IPS-18c (cell line): ENCODE measurements around the gene IL23R.

Experiments
- H3K4me3 ChIP-seq: 2 replicates; pipeline ENCODE4 v1.7.0; 2013; ENCODE audit warnings: low read depth, mild to moderate bottlenecking, low read length, moderate library complexity; ENCODE audit not compliant: insufficient read depth
- H3K9me3 ChIP-seq: one replicate; pipeline ENCODE4 v1.6.1; 2013; ENCODE audit warnings: mild to moderate bottlenecking, low read length, moderate library complexity; ENCODE audit not compliant: control insufficient read depth, insufficient read depth

IL23R gene

DNA sequence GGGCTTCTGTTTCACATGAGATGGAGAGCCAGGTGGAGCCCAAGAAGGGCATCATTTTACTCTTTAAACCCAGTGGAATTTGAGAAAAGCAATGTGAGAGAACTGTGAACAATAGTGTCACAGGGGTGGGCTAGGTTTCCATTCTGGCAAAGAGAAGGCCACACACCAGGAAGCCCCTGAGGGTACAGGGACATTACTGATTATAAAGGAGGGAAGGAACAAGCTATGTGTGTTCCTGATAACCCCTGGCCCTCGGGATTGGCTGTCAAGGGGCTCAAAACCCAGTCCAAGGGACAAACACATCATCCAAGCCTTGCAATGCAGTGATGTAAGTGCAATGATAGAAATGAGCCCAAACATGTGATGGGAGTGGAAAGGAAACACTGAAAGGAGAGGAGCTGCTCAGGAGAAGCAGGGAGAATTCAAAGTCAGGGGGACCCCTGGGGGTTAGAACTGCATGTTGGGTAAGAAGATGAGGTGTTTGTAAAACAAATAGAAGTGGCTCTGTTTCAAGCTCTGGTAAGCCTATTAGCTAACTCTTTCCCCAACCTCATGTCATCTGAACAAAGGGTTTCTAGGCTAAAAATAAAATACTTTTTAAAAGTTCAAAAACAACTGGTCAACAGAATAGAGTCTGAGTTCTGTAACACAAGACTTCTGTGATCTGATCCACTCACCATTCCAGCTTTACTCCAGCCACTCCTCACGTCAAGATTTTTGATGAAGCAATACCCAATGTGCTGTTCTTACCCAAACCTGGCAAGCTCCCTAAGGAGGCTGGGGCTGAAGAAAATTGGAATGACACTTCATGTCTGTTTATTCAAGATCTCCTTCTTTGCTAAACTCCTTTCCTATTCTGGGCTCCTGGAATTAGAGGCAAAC lies 90.3 kb downstream of the IL23R start:
- Histone ChIP-seq H3K4me3 (no peak overlapping the region), H3K9me3 (no peaks in the 10 kb centered on the region)

GRCh38 chr1:67257173-67257535 lies 90.9 kb downstream of the IL23R start:
- Histone ChIP-seq H3K9me3 (no peaks in the 10 kb centered on the region), H3K4me3 (no peak overlapping the region)

DNA sequence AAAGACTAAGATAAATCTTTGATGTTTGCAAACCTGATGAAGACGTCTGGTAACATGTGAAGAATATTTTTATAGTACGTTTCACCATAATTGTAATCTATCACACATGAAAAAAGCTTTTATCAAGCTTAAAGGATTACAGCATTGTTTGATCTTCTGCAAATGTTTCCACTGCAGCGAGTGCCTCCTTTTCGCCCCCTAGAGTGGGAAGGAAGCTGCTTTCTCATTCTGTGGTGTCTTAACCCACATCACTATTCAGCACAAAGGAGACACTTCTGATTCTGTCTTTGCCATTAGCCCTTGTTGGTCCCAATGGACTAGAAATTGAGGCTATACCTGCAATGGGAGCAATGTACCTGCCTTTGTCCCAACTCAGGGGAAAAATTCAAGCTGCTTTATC lies 95.4 kb downstream of the IL23R start:
- Histone ChIP-seq H3K9me3 (no peaks in the 10 kb centered on the region), H3K4me3 (no peak overlapping the region)

- Histone ChIP-seq H3K9me3 (no peaks in the 10 kb centered on the region), H3K4me3 (no peak overlapping the region)
These were observed 96.5 kb downstream of the IL23R start for GRCh38 chr1:67262735-67263134.

- H3K4me3 ChIP-seq = no peak overlapping the region
- no peaks in the 10 kb centered on the region for H3K9me3 ChIP-seq
These were observed 97.9 kb downstream of the IL23R start for GRCh38 chr1:67264152-67264551.

DNA sequence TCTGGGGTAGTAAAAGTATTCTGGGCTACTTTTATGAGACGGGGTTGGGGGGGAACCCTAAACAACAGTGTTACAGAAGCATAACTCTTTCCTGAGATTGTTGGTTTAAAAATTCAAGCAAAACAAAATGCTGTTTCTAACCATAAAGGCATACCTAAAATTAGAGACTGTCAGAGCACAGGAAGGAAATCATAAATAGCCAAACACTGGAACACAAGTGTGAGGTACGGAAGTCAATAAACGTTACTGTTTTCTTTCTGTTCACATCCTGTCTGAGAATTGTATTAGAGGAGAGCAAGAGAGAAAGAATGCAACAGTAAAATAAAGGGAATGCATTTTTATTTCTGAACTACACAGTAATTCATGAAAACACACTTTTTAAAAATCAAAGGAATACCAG lies 98.6 kb downstream of the IL23R start:
- no peak overlapping the region for H3K4me3 ChIP-seq

DNA sequence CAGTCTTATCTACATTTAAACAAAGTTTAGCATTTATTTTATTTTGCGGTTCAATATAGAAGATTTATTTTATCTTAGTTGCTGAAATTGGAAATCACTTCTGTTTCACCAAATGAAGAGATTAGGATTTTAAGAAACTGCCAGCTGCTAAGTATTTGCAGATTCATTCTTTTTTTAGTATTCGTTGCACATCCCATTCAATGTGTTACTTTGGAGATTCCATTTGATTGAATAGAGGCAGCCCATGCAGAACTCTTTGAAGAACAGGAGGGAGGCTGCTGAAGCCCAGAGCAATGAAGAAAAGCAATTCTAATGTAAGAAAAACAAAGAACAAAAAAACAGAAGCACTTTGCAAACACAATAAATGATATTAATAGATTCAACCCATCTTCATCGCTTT lies 102.8 kb downstream of the IL23R start:
- H3K4me3 ChIP-seq = no peak overlapping the region
- peaks cover 3% of the 10 kb centered on the region for H3K9me3 ChIP-seq

More for the DNA sequence above, 98.6 kb downstream of the IL23R start:
- no peaks in the 10 kb centered on the region for H3K9me3 ChIP-seq

DNA sequence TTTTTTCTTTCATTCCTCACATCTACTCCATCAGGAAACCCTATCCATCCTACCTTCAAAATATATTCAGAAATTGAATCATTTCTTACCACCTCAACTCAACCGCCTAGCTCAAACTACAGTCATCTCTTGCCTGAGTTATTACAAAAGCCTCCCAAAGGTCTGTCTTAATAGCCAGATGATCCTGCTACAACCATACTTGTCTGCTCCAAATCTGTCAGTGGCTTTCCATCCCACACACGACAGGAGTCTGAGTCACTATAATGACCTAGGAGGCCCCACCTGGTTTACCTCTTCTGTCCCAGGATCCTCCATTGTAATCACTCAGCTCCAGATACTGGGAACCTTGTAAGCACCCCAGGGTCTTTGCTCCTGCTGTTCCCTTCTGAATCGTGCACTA lies 104.3 kb downstream of the IL23R start:
- H3K4me3 ChIP-seq = no peak overlapping the region
- peaks cover 3% of the 10 kb centered on the region for H3K9me3 ChIP-seq

DNA sequence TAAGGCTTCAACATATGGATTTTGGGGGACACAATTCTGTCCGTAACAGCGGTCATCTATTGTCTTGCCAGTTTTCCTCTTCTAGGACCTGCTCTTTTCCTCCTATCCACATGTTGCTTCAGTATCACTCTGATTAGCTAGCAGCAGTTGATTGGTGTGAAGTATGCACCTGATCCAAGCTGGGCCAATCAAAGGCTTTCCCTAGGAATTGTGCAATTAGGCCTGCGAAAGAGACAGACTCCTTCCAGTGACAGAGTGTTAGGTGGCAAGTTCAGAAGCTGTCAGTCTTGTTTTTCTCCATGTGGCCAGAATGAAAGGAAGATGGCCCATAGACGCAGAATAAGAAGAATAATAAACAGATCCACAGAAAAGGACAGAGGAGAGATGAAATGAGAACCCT lies 107.3 kb downstream of the IL23R start:
- Histone ChIP-seq H3K4me3 (no peak overlapping the region), H3K9me3 (peaks cover 3% of the 10 kb centered on the region)

GRCh38 chr1:67274623-67275325 lies 108.5 kb downstream of the IL23R start:
- Histone ChIP-seq H3K9me3 (peaks cover 3% of the 10 kb centered on the region), H3K4me3 (no peak overlapping the region)

GRCh38 chr1:67280696-67281095 lies 114.4 kb downstream of the IL23R start:
- H3K4me3 ChIP-seq = no peak overlapping the region
- no peaks in the 10 kb centered on the region for H3K9me3 ChIP-seq

DNA sequence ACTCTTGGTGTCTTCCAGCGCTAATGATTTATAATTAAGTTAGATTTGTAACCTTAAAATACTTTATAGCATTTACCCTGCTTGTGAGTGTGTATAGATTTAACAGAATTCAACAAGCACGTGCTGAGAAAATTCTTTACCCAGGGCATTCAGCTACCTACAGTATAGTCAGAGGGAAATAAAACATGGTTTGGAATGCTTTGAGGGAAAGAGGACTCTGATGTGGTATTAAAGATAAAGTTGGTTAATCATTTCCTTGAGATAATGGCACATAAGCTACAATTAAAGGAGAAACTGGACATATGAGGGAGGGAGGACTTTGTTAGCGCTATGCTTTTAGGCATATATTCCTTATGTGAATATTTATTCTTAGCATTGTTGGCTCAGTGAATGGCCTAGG lies 115.0 kb downstream of the IL23R start:
- H3K9me3 ChIP-seq = no peaks in the 10 kb centered on the region
- no peak overlapping the region for H3K4me3 ChIP-seq

GRCh38 chr1:67285780-67286488 lies 119.7 kb downstream of the IL23R start:
- Histone ChIP-seq H3K9me3 (no peaks in the 10 kb centered on the region), H3K4me3 (no peak overlapping the region)

DNA sequence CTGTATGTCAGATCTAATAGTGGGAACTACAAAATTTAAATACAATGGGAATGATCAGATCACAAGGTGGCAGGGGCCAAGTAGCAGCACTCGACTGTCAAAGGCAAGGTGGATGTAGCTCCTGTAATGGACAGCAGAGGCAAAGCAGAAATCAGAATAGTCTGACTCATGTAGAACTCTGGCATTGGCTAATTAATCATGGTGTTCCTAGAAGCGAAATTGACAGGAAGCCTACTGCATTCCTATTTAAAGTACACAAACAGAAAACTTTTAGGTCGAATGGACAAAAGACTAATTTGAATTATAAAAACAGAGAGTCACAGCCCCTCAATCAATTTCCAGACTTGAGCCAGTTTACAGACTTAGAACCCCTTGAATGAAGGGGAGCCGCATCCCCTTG lies 124.0 kb downstream of the IL23R start:
- Histone ChIP-seq H3K4me3 (no peak overlapping the region), H3K9me3 (no peaks in the 10 kb centered on the region)

- no peaks in the 10 kb centered on the region for H3K9me3 ChIP-seq
- H3K4me3 ChIP-seq = no peak overlapping the region
These were observed 128.8 kb downstream of the IL23R start for GRCh38 chr1:67294836-67295617.

- Histone ChIP-seq H3K9me3 (no peaks in the 10 kb centered on the region), H3K4me3 (no peak overlapping the region)
These were observed 132.5 kb downstream of the IL23R start for GRCh38 chr1:67298762-67299161.

GRCh38 chr1:67299296-67299695 lies 133.0 kb downstream of the IL23R start:
- H3K9me3 ChIP-seq = no peaks in the 10 kb centered on the region
- no peak overlapping the region for H3K4me3 ChIP-seq
